Mesothelial cell of epicardium (in vitro differentiated cells): Measurements from ENCODE around the gene TMEM94. TPM values are rescaled to one million over a fixed set of nuclear protein-coding genes. Genes with fewer than 3 reads are reported as not detected.

ENCODE experiments used
- DNase-seq, 2 experiments: peaks; one replicate each; pipeline ENCODE4 v3.0.0; 2021; ENCODE audit warnings: low spot score in 2 of 2; ENCODE audit not compliant: unreplicated experiment in 2 of 2
- H3K27ac Mint-ChIP-seq: 2 replicates; pipeline ENCODE4 v1.8.0; 2021; ENCODE audit warnings: mixed read lengths
- H3K27me3 Mint-ChIP-seq: 2 replicates; pipeline ENCODE4 v1.8.0; 2021; ENCODE audit warnings: low read depth, mixed read lengths
- H3K36me3 Mint-ChIP-seq: 2 replicates; pipeline ENCODE4 v1.8.0; 2021; ENCODE audit warnings: mixed read lengths
- H3K4me1 Mint-ChIP-seq: 2 replicates; pipeline ENCODE4 v1.8.0; 2021; ENCODE audit warnings: mixed read lengths
- H3K4me3 Mint-ChIP-seq: 2 replicates; pipeline ENCODE4 v1.8.0; 2021; ENCODE audit warnings: mild to moderate bottlenecking, moderate library complexity, mixed read lengths
- H3K9me3 Mint-ChIP-seq: 2 replicates; pipeline ENCODE4 v1.8.0; 2021; ENCODE audit warnings: mixed read lengths
- total RNA-seq: library from RNA; stranded (reverse); gene quantifications from 3 replicates; pipeline ENCODE4 v1.2.1, GENCODE V29; 2021
- TF ChIP-seq, protein P1 (sequence below): fragments of 200-600 bp; sonication (generic); IDR thresholded peaks from one replicate; pipeline ENCODE4 v1.5.0; 2021; ENCODE audit warnings: antibody characterized with exemption; ENCODE audit not compliant: unreplicated experiment

Gene TMEM94
- total RNA-seq, 1 donor from 2014 or later, result 126 TPM

DNA sequence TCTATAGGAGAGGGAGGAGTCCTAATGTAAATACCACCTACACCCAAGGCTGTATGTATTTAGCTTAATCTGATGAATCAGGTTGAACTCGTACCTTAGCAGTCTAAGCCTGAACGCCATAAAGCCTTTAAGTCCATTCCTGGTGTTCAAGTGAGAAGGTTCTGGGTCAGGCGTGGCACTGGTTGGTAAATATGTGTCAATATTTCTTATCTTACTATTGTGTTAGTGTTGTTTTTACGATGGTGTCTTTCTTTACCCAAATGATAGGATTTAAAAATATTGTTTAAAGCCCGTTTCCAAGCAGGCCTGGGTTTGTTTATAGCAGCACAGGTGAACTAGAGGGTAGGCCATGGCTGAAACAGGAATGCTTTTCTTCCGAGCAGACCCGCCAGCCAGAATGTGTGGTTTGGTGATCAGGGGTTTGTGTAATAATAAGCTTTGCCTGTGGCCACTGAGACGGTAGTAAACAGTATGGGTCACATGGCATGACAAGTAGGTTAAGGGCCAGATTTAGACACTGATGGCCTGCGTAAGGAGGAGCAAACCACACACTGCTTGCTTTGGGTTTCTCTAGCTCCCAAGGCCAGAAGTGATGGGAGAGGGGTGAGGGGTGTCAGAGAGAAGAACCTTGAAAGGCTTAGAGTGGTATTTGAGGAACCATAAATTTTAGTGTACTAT, 3.3 kb downstream of the TMEM94 start:
- DNase-seq, result no peak
- H3K9me3 Mint-ChIP-seq, result no peaks in the 10 kb centered on the region
- TF ChIP-seq, protein P1, sequence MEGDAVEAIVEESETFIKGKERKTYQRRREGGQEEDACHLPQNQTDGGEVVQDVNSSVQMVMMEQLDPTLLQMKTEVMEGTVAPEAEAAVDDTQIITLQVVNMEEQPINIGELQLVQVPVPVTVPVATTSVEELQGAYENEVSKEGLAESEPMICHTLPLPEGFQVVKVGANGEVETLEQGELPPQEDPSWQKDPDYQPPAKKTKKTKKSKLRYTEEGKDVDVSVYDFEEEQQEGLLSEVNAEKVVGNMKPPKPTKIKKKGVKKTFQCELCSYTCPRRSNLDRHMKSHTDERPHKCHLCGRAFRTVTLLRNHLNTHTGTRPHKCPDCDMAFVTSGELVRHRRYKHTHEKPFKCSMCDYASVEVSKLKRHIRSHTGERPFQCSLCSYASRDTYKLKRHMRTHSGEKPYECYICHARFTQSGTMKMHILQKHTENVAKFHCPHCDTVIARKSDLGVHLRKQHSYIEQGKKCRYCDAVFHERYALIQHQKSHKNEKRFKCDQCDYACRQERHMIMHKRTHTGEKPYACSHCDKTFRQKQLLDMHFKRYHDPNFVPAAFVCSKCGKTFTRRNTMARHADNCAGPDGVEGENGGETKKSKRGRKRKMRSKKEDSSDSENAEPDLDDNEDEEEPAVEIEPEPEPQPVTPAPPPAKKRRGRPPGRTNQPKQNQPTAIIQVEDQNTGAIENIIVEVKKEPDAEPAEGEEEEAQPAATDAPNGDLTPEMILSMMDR, result no peak
- H3K27me3 Mint-ChIP-seq, result no peaks in the 10 kb centered on the region
- peaks cover 28% of the 10 kb centered on the region for H3K4me1 Mint-ChIP-seq
- peak overlapping the region; percentile 48 for H3K27ac Mint-ChIP-seq
- H3K36me3 Mint-ChIP-seq, result no peaks in the 10 kb centered on the region
- no peak overlapping the region for H3K4me3 Mint-ChIP-seq

DNA sequence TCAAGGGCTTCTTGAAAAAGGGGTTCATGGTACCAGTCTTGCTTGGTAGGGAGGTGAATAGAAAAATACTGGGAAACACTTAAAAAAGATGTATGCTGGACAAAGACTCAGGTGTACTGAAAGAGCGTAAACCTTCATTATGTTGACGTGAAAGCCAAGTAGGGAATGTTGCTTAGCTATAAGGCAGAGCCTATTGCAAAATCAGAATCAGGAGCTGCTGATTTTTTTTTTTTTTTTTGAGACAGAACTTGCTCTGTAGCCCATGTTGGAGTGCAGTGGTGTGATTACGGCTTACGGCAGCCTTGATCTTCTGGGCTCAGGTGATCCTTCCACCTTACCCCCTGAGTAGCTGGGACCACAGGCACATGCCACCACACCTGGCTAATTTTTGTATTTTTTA, 3.9 kb downstream of the TMEM94 start:
- H3K4me3 Mint-ChIP-seq, result no peak overlapping the region
- no peaks in the 10 kb centered on the region for H3K36me3 Mint-ChIP-seq
- no peak for DNase-seq
- TF ChIP-seq, protein P1, result no peak
- H3K9me3 Mint-ChIP-seq, result no peaks in the 10 kb centered on the region
- H3K4me1 Mint-ChIP-seq, result peaks cover 27% of the 10 kb centered on the region
- H3K27me3 Mint-ChIP-seq, result no peaks in the 10 kb centered on the region
- peak overlapping the region; percentile 48 for H3K27ac Mint-ChIP-seq

DNA sequence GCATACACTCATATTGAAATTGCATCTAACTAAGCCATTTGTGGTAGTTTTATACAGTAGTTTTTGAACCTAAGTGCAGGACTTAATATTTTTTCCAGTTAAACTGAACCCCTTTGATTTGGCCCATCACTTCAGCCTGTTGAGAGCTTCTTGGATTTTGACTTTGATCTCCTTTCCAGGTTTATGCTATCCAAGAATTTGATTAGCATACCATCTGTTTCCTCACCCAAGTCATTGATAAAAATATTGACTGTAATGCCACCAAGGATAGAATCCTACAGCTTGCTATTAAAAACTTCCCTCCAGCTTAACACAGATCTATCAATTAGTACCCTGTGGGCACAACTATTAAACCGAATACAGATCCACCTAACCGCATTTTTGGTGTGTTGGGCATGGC, 7.2 kb downstream of the TMEM94 start:
- Mint-ChIP-seq H3K4me1 (peaks cover 8% of the 10 kb centered on the region), H3K27me3 (no peaks in the 10 kb centered on the region), H3K9me3 (no peaks in the 10 kb centered on the region), H3K36me3 (peaks cover 8% of the 10 kb centered on the region), H3K4me3 (no peak overlapping the region), H3K27ac (no peak overlapping the region)
- TF ChIP-seq, protein P1, result no peak
- DNase-seq, result no peak

DNA sequence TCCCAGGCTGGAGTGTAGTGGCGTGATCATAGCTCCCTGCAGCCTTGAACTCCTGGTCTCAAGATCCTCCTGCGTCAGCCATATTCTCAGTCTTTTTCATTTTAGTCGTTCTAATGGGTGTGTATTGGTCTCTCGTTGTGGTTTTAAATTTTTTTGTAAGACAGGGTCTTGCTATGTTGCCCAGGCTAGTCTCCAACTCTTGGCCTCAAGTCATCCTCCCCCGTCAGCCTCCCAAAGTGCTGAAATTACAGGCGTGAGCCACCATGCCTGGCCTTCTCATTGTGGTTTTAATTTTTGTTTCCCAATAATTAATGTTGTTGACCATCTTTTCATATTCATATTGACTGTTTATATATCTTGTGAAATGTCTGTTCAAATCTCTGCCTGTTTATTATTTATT, 8.6 kb downstream of the TMEM94 start:
- H3K27me3 Mint-ChIP-seq, result no peaks in the 10 kb centered on the region
- peaks cover 2% of the 10 kb centered on the region for H3K4me1 Mint-ChIP-seq
- H3K4me3 Mint-ChIP-seq, result no peak overlapping the region
- no peaks in the 10 kb centered on the region for H3K9me3 Mint-ChIP-seq
- TF ChIP-seq, protein P1, result no peak
- DNase-seq, result no peak
- peaks cover 8% of the 10 kb centered on the region for H3K36me3 Mint-ChIP-seq
- no peak overlapping the region for H3K27ac Mint-ChIP-seq

DNA sequence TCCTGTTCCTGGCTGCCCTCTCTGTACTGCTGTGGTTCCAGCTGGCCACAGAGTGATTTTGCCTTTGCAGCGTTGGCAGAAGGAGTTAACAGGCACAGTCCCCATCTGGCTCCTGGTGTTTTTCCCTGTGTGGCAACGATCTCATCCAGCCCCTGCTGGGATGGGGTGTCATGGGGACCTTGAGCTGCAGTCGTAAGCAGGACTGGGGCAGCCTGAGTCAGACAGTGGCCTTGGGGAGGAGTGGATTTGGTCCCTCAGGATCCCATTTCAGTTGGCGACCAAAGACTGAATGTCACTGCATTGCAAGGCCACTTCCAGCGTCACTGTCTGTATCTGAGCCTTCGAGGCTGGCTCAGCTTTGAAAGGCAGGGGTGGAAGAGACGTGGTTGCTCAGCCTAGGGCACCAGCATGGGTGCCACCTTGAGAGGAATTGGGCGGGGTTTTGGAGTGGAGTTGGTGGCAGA, 11.9 kb downstream of the TMEM94 start:
- Mint-ChIP-seq H3K27ac (no peak overlapping the region), H3K27me3 (no peaks in the 10 kb centered on the region), H3K4me1 (no peaks in the 10 kb centered on the region), H3K9me3 (no peaks in the 10 kb centered on the region), H3K36me3 (peaks cover 14% of the 10 kb centered on the region), H3K4me3 (no peak overlapping the region)
- TF ChIP-seq, protein P1, result no peak
- DNase-seq, result no peak
